Testis (tissue), 2 donors: Measurements from ENCODE around the gene POLK.

Source experiments
- POLR2A ChIP-seq: fragments of 450-650 bp; IDR thresholded peaks from one replicate; pipeline ENCODE4 v1.6.1; 2017; ENCODE audit warnings: antibody characterized with exemption, mild to moderate bottlenecking, moderate library complexity
- TF ChIP-seq, protein P1 (sequence below), 3 experiments: fragments of 450-650 bp in 2 of 3; fragments of 200-600 bp in 1 of 3; sonication (generic) in 1 of 3; IDR thresholded peaks; one replicate each; pipeline ENCODE4 v1.5.1; 2016 to 2019; ENCODE audit warnings: antibody characterized with exemption in 3 of 3, mild to moderate bottlenecking in 2 of 3, moderate library complexity in 1 of 3

DNA sequence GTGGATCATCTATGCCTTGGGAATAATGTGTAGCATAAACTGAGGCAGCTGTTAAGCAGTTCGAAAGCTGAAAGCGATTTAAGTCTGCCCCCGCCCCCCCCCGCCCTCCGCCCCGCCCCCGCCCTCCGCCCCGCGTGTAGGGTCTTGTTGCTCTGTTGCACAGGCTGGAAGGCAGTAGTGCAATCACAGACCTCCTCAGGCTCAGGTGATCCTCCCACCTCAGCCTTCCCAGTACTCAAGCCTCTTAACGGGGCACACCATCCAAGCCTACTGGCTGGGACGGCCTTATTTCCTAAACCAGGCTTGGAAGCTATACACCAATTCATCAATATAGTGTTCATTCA is 100.5 kb downstream of the POLK start:
- TF ChIP-seq, protein P1, sequence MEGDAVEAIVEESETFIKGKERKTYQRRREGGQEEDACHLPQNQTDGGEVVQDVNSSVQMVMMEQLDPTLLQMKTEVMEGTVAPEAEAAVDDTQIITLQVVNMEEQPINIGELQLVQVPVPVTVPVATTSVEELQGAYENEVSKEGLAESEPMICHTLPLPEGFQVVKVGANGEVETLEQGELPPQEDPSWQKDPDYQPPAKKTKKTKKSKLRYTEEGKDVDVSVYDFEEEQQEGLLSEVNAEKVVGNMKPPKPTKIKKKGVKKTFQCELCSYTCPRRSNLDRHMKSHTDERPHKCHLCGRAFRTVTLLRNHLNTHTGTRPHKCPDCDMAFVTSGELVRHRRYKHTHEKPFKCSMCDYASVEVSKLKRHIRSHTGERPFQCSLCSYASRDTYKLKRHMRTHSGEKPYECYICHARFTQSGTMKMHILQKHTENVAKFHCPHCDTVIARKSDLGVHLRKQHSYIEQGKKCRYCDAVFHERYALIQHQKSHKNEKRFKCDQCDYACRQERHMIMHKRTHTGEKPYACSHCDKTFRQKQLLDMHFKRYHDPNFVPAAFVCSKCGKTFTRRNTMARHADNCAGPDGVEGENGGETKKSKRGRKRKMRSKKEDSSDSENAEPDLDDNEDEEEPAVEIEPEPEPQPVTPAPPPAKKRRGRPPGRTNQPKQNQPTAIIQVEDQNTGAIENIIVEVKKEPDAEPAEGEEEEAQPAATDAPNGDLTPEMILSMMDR (IDR thresholded peaks at IDR 0.05): no peak
- no peak for TF ChIP-seq POLR2A
